DMS114 treated with DMSO at 0.1 percent for 48 hours (cell line): ENCODE results near the gene ZKSCAN2.

Experiments used
- DNase-seq: peaks from one replicate; lab custom pipeline; 2025; ENCODE audit not compliant: unreplicated experiment; lab: John Stamatoyannopoulos, UW

ZKSCAN2 gene

DNA sequence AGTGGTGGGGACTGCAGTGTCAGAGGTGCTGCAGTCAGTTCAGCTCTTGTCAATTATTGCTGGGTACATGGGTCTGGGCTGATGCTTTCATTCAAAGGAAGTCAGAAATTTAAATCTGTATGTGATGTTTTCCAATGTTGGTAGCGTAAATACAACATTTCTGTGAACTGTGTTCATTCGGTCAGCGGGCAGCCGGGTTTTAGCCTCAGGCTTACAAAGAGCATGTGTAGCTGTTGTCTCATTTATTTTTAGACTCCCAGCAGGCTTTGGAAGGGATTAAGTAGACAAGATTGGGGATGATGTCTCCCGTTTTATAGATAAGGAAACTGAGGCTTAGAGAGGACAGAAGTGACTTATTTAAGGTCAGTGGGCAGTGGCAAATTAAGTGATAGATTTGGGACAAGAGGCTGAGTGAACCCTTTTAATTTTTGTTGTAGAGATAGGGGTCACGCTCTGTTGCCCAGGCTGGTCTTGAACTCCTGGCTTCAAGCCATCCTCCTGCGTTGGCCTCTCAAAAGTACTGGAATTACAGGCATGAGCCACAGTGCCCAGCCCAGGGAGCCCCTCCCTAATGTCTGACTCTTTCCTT lies 32.8 kb downstream of the ZKSCAN2 start:
- DNase-seq: no peak

DNA sequence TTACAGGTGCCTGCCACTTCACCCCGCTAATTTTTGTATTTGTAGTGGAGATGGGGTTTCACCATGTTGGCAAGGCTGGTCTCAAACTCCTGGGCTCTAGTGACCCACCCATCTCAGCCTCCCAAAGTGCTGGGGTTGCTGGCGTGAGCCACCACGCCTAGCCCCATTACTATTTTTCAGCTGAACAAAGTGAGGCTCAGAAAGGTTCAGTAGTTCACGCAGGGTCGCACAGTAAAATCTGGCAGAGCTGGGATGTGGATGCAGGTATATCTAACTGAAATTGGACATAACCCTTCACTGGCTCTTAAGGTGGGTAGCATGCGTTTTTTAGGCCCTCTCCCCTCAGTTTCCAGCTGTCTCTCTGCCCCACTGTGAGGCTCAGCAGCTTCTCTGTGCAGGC lies 33.7 kb downstream of the ZKSCAN2 start:
- no peak for DNase-seq

DNA sequence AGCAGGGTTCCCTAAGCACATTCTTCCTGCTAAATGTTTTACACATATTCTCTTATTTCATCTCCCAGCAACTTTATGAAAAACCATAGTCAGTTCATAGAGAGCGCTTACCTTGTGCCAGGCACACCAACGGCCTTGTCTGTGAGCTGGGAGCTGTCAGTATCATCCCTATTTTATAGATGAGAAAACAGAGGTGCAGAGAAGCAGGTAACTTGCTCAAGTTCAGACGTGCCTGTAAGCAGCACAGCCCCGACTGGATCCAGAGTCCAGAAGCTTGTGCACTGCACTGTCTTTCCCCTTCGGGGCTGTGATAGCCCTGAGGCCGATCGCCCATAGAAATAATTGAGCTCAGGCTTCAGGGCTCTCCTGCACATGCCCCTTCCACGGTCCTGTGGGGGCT lies 34.7 kb downstream of the ZKSCAN2 start:
- DNase-seq: no peak

- DNase-seq: no peak
Observed at GRCh38 chr16:25219070-25219737, 38.4 kb downstream of the ZKSCAN2 start.

DNA sequence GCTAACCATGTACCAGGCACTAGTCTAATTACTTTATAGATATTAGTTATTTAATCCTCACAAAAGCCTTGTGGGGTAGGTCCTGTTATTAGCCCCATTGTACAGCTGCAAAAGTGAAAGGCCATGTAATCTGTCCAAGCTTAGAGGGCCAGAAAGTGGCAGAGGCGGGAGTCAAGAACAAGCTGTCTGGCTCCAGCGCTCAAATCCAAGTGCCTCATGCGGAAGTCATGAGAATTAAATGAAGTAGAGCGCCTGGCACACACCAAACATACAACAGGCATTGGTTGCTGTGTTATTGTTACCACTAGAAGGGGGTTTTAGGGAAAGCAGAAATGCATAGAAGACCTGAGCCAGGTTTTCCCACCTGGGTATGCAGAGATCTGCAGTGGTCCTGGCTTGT lies 39.7 kb downstream of the ZKSCAN2 start:
- no peak for DNase-seq

- DNase-seq: no peak
Observed at GRCh38 chr16:25217112-25217511, 40.5 kb downstream of the ZKSCAN2 start.

GRCh38 chr16:25213709-25214397 lies 43.8 kb downstream of the ZKSCAN2 start:
- DNase-seq: no peak

DNA sequence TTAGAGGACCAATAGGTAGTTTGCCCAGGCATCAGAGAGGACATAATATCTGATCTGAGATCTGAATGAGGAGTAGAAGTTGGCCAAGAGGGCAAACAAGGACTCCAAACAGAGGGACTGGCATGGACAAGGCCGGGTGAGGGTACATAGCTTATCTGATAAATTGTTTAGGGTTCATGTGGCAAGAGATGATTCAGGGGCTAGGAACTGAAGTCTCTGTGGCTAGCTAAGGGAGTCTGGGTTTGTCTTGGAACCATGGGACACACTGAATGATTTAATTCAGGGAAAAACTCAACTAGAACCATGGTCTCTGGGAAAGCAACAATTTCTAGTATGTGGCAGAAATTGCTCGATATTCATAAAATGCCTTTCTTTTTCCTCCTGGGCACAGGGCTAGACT lies 45.0 kb downstream of the ZKSCAN2 start:
- DNase-seq: no peak

- DNase-seq: no peak
Observed at GRCh38 chr16:25210758-25211157, 46.9 kb downstream of the ZKSCAN2 start.

DNA sequence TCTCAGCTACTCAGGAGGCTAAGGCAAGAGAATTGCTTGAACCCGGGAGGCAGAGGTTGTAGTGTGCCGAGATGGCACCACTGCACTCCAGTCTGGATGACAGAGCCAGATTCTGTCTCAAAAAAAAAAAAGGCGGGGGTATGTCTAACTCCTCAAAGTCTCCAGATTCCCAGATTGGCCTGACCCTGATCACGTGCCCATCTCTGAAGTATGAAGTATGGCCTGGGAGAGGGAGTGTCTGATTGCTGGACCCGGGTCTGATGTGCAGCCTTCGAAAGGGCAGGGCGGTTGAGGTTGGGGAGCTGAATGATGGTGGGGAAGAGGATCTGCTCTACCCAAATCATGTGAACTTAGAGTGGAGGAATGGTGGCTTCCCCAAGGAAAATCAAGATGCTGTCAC lies 58.2 kb downstream of the ZKSCAN2 start:
- DNase-seq: no peak

DNA sequence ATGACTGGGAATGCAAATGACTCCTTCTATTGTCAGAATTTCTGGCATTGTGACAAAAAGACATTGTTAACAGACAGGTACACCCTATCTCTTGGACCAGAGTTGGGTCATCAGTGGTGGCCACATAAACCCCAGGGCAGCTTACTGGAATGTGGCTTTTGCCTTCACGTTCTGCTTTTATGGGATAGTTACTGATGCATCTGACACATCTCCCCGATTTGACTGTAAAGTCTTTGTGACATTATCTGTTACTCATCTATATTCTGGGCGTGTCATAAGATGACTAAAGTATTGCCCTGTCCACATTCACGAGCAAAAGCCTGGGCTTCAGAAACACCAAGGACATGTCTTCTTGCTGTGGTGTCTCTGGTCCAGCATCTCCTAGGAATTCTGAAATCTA lies 59.6 kb downstream of the ZKSCAN2 start:
- DNase-seq: no peak

DNA sequence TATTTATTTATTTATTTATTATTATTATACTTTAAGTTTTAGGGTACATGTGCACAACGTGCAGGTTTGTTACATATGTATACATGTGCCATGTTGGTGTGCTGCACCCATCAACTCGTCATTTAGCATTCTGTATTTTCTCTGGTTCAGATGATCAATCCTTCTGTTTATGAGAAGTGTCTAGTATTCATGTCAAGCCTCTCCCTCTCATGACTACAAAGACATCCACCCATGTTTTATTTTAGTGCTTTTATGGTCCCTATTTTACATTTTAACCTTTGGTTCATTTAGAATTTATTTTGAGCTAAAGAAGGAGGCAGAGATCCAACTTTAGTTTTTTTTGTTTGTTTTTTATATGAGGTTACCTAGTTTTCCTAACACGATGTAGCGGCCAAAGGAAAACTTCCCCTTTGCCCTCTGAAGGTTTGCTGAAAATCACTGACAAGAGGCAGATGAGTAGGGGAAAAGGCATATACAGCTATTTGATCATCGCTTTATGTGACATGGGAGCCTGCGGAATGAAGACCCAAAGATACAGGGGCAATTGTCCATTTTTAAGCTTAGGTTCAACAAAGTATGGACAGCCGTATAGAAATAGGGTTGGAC lies 63.3 kb downstream of the ZKSCAN2 start:
- DNase-seq: no peak

DNA sequence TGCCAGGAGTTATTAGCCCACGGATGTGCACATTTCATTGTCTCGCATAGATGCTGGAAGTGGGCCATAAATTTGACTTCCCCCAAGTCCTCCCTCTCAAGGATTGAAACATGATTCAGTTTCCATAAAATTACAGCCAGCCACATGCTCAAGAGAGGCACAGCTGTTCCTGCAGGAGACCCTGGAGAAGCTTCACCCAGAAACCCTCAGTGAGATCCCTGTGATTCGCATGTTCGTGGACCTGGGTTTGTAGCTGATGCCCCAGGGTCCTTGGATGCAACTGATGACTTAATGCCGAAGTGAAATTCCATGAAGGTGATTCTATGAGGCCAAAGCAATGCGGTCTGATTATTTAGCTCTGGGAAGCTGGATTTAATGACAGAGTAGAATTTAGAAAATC lies 65.5 kb downstream of the ZKSCAN2 start:
- no peak for DNase-seq

GRCh38 chr16:25189305-25189704 lies 68.3 kb downstream of the ZKSCAN2 start:
- DNase-seq: no peak

- no peak for DNase-seq
Observed at GRCh38 chr16:25187491-25187795, 70.2 kb downstream of the ZKSCAN2 start.
